ENCODE results near the gene KAT8. TPM values are rescaled to one million over a fixed set of nuclear protein-coding genes. Genes with fewer than 3 reads are reported as not detected.

KAT8 gene
- total RNA-seq, 1 experiment from 2014 or later, result 44.9 TPM

DNA sequence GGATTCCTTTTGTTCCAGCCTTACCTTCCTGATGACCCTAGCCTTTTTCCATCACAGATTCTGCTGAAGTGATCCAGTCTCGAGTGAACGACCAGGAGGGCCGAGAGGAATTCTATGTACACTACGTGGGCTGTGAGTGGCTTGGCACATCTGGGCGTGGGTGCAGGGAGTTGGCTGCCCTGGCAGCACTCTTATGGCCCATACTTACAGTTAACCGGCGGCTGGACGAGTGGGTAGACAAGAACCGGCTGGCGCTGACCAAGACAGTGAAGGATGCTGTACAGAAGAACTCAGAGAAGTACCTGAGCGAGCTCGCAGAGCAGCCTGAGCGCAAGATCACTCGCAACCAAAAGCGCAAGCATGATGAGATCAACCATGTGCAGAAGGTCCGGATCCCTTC is 2.7 kb downstream of the KAT8 start:
- Histone ChIP-seq H3K9ac (ENCODE audit: low read length) (no peak overlapping the region), H4K20me1 (ENCODE audit: insufficient read depth) (peaks cover 4% of the 10 kb centered on the region; the same call in 1 of the 2 replicates), H3K9me2 (ENCODE audit: insufficient read depth) (no peaks in the 10 kb centered on the region), H3K27me3 (ENCODE audit: insufficient read depth, low read length) (no peaks in the 10 kb centered on the region), H3K27ac (ENCODE audit: low read depth, low read length) (no peak overlapping the region), H3K4me2 (ENCODE audit: low read length) (no peak overlapping the region), H3K9me3 (ENCODE audit: control insufficient read depth in 1 of 2, insufficient read depth in 1 of 2, low read depth in 1 of 2, low read length in 2 of 2) (no peaks in the 10 kb centered on the region), H3K36me3 (ENCODE audit: control insufficient read depth in 1 of 2, insufficient read depth in 2 of 2, low read length in 2 of 2) (peaks cover 11 to 14% of the 10 kb centered on the region in 2 experiments; a peak in 3 of 4 replicates), H3K79me2 (ENCODE audit: insufficient read depth, low read length) (peaks cover 39% of the 10 kb centered on the region), H3K4me1 (ENCODE audit: control insufficient read depth in 1 of 2, insufficient read depth in 2 of 2, low read length in 2 of 2) (peaks cover 7 to 18% of the 10 kb centered on the region in 2 experiments; a peak in 3 of 4 replicates), H3K4me3 (replicated peaks in 1 of 2; ENCODE audit: low read depth in 1 of 2, low read length in 2 of 2) (no peak overlapping the region), H2AFZ (ENCODE audit: low read depth, low read length, poor library complexity, severe bottlenecking) (no peak overlapping the region)
- intact Hi-C loops (cut with micrococcal nuclease), result no loop called here
- TF ChIP-seq SIN3A (IDR thresholded peaks at IDR 0.05; ENCODE audit: low read depth) (no peak), POLR2AphosphoS5 (IDR thresholded peaks at IDR 0.05; ENCODE audit: low read depth, low read length) (no peak), FOSL1 (IDR thresholded peaks at IDR 0.05; ENCODE audit: low read depth) (no peak), EZH2phosphoT487 (IDR thresholded peaks at IDR 0.05; ENCODE audit: borderline replicate concordance) (no peak), EGR1 (IDR thresholded peaks at IDR 0.05; ENCODE audit: low read depth) (no peak), RAD21 (IDR thresholded peaks at IDR 0.05; ENCODE audit: low read depth) (no peak), ZFX (IDR thresholded peaks at IDR 0.05) (no peak), ZNF274 (IDR thresholded peaks at IDR 0.05; ENCODE audit: low read depth, low read length) (no peak), SRF (IDR thresholded peaks at IDR 0.05; ENCODE audit: low read depth) (no peak), POLR2A (IDR thresholded peaks at IDR 0.05; ENCODE audit: borderline replicate concordance, extremely low read depth, insufficient read depth, insufficient read length) (no peak), SP1 (IDR thresholded peaks at IDR 0.05; ENCODE audit: low read depth) (no peak), JUND (IDR thresholded peaks at IDR 0.05) (no peak)
- TF ChIP-seq, protein P1, sequence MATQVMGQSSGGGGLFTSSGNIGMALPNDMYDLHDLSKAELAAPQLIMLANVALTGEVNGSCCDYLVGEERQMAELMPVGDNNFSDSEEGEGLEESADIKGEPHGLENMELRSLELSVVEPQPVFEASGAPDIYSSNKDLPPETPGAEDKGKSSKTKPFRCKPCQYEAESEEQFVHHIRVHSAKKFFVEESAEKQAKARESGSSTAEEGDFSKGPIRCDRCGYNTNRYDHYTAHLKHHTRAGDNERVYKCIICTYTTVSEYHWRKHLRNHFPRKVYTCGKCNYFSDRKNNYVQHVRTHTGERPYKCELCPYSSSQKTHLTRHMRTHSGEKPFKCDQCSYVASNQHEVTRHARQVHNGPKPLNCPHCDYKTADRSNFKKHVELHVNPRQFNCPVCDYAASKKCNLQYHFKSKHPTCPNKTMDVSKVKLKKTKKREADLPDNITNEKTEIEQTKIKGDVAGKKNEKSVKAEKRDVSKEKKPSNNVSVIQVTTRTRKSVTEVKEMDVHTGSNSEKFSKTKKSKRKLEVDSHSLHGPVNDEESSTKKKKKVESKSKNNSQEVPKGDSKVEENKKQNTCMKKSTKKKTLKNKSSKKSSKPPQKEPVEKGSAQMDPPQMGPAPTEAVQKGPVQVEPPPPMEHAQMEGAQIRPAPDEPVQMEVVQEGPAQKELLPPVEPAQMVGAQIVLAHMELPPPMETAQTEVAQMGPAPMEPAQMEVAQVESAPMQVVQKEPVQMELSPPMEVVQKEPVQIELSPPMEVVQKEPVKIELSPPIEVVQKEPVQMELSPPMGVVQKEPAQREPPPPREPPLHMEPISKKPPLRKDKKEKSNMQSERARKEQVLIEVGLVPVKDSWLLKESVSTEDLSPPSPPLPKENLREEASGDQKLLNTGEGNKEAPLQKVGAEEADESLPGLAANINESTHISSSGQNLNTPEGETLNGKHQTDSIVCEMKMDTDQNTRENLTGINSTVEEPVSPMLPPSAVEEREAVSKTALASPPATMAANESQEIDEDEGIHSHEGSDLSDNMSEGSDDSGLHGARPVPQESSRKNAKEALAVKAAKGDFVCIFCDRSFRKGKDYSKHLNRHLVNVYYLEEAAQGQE (IDR thresholded peaks at IDR 0.05; ENCODE audit: low read depth), result no peak
- POLR2A ChIA-PET, result interaction anchor here (0.9 kb wide), 1 partner anchor 22 kb away, joined by 4 read pairs; no protein-coding TSS in a partner anchor
- DNase-seq (ENCODE audit: low read depth, low spot score) (no peak), ATAC-seq (no peak)
- CTCF ChIA-PET, result no interaction called here
- RAD21 ChIA-PET (ENCODE audit: low non-redundant PET in 1 of 2, low total read pairs in 2 of 2, uncharacterized antibody in 2 of 2, unreplicated experiment in 2 of 2), result no interaction called here
- BruUV-seq (replicated peaks), result no TSS peak
